Measurements from ENCODE around the gene HSBP1. TPM values are rescaled to one million over a fixed set of nuclear protein-coding genes. Genes with fewer than 3 reads are reported as not detected.

The HSBP1 gene
- total RNA-seq, 4 donors from 2014 or later, result 7.5 to 28.0 (median 8.7) TPM

DNA sequence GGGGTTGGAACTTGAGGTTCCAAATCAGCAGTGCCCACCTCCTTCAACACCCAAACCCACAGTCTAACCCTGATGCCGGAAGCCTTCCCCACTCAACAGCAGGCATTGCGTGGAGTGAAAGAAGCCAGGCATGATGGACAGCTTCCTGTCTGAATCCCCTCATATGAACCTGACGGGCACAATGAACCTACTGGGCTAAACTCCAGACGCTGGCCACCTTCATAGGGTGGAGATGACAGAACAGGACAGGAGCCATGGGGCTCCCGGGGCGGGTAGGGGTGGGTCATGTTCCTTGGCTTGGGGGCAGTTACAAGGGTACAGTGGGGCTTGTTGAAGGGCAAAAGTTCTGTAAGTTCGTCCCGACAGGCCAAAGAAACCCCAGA is 460 bp upstream of the HSBP1 start:
- Histone ChIP-seq H3K27ac (peak overlapping the region; percentile 73 to 86 (median 84)), H3K9me3 (no peaks in the 10 kb centered on the region), H3K36me3 (peaks cover 0 to 24% of the 10 kb centered on the region in 2 donors), H3K4me3 (peak overlapping the region; percentile 85 to 96 (median 90)), H3K27me3 (no peaks in the 10 kb centered on the region), H3K4me1 (peaks cover 11 to 17% of the 10 kb centered on the region in 2 donors)
- DNase-seq (no peak), ATAC-seq (no peak)
- intact Hi-C loops (cut with DNase I; ENCODE audit: low total_unique reads) (loop anchor here (5.0 kb wide), 2 partner anchors 120 to 340 kb away; partner anchors contain the start of genes DNAAF1 and HSDL1), in situ Hi-C loops (cut with MboI; ENCODE audit: low sequenced_read_pairs in 4 of 4) (loop anchor here in 2 of 4 donors (25.0 kb wide), 2 partner anchors 155 to 380 kb away; partner anchors contain the start of genes ADAD2 (in 1 of the 2), NECAB2 (in 1 of the 2), OSGIN1 (in 1 of the 2) and TAF1C (in 1 of the 2))
- no peak for TF ChIP-seq POLR2A (IDR thresholded peaks at IDR 0.05)
- TF ChIP-seq, protein P1, sequence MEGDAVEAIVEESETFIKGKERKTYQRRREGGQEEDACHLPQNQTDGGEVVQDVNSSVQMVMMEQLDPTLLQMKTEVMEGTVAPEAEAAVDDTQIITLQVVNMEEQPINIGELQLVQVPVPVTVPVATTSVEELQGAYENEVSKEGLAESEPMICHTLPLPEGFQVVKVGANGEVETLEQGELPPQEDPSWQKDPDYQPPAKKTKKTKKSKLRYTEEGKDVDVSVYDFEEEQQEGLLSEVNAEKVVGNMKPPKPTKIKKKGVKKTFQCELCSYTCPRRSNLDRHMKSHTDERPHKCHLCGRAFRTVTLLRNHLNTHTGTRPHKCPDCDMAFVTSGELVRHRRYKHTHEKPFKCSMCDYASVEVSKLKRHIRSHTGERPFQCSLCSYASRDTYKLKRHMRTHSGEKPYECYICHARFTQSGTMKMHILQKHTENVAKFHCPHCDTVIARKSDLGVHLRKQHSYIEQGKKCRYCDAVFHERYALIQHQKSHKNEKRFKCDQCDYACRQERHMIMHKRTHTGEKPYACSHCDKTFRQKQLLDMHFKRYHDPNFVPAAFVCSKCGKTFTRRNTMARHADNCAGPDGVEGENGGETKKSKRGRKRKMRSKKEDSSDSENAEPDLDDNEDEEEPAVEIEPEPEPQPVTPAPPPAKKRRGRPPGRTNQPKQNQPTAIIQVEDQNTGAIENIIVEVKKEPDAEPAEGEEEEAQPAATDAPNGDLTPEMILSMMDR (IDR thresholded peaks at IDR 0.05 in 4 of 5, conservative IDR thresholded peaks at IDR 0.05 in 1 of 5), result no peak

DNA sequence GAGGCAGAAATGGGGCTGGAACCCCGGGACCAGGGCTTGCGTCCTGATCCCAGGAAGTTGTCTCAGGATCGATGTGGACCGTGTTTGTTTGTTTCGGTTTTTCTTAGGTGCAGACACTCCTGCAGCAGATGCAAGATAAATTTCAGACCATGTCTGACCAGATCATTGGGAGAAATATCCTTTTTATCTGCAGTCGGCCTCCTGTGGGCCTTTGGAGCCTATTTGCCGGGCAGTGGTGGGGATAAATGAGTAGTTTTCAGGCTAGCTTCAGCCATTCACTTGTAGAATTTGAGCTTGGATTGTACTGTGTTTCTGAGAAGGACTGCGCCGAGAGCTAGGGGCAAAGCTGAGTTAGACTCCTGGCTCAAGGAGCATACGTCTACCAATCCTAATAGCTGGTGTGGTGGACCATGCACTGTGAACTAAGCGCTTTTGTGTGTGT is 816 bp downstream of the HSBP1 start:
- in situ Hi-C loops (cut with MboI; ENCODE audit: low sequenced_read_pairs in 4 of 4) (loop anchor here in 2 of 4 donors (25.0 kb wide), 2 partner anchors 154 to 379 kb away; partner anchors contain the start of genes ADAD2 (in 1 of the 2), NECAB2 (in 1 of the 2), OSGIN1 (in 1 of the 2) and TAF1C (in 1 of the 2)), intact Hi-C loops (cut with DNase I; ENCODE audit: low total_unique reads) (loop anchor here (5.0 kb wide), 2 partner anchors 121 to 339 kb away; partner anchors contain the start of genes DNAAF1 and HSDL1)
- ATAC-seq, result no peak
- no peak for DNase-seq
- H3K27me3 ChIP-seq, result no peaks in the 10 kb centered on the region
- peaks cover 0 to 29% of the 10 kb centered on the region in 2 donors for H3K36me3 ChIP-seq
- no peak for TF ChIP-seq POLR2A (IDR thresholded peaks at IDR 0.05)
- TF ChIP-seq, protein P1 (IDR thresholded peaks at IDR 0.05 in 4 of 5, conservative IDR thresholded peaks at IDR 0.05 in 1 of 5), result no peak
- H3K4me3 ChIP-seq, result peak overlapping the region; percentile 85 to 96 (median 90)
- H3K4me1 ChIP-seq, result peaks cover 10 to 17% of the 10 kb centered on the region in 2 donors
- no peaks in the 10 kb centered on the region for H3K9me3 ChIP-seq
- H3K27ac ChIP-seq, result peak overlapping the region; percentile 73 to 86 (median 84)

DNA sequence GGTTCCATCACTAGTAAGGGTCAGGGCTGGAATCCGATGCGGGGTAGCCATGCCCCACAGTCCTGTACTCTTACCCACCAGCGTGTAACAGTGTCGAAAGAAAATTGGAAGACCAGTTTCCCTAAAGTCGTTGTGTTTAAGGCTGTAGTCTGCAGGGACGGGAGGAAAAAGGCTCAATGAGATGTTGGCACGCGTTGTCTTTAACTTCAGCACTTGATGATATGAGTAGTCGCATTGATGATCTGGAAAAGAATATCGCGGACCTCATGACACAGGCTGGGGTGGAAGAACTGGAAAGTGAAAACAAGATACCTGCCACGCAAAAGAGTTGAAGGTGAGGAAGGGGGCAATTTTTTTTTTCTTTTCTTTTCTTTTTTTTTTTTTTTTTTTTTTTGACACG is 1.3 kb downstream of the HSBP1 start:
- TF ChIP-seq POLR2A (IDR thresholded peaks at IDR 0.05), result no peak
- TF ChIP-seq, protein P1 (IDR thresholded peaks at IDR 0.05 in 4 of 5, conservative IDR thresholded peaks at IDR 0.05 in 1 of 5), result no peak
- intact Hi-C loops (cut with DNase I; ENCODE audit: low total_unique reads), result loop anchor here (5.0 kb wide), 2 partner anchors 122 to 338 kb away; partner anchors contain the start of genes DNAAF1 and HSDL1
- no peak for ATAC-seq
- H3K36me3 ChIP-seq, result peaks cover 0 to 29% of the 10 kb centered on the region in 2 donors
- H3K4me3 ChIP-seq, result peak overlapping the region; percentile 85 to 96 (median 90)
- peaks cover 15 to 17% of the 10 kb centered on the region in 2 donors for H3K4me1 ChIP-seq
- no peak overlapping the region for H3K27ac ChIP-seq
- H3K9me3 ChIP-seq, result no peaks in the 10 kb centered on the region
- no peak for DNase-seq
- in situ Hi-C loops (cut with MboI; ENCODE audit: low sequenced_read_pairs in 4 of 4), result loop anchor here in 2 of 4 donors (25.0 kb wide), 2 partner anchors 153 to 378 kb away; partner anchors contain the start of genes ADAD2 (in 1 of the 2), NECAB2 (in 1 of the 2), OSGIN1 (in 1 of the 2) and TAF1C (in 1 of the 2)
- no peaks in the 10 kb centered on the region for H3K27me3 ChIP-seq

DNA sequence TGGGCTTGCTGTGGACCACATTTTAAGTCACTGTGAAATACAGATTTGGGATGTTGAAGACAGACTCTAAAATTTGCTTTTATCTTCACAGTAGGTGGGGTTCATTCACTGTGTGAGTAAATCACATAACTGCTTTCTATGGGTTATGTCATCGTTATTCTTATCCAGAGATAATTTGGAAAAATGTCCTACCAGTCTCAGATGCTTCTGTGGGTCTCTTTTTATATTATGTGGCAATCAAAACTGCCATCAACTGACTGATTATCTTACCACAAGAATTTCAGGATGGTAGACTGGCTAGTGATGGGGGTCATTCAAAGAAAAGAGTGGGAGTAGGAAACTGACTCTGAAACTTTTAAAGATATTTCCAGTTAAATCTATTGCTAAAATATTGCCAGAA is 3.1 kb downstream of the HSBP1 start:
- DNase-seq (no peak), ATAC-seq (no peak)
- peaks cover 17 to 18% of the 10 kb centered on the region in 2 donors for H3K4me1 ChIP-seq
- in situ Hi-C loops (cut with MboI; ENCODE audit: low sequenced_read_pairs in 4 of 4), result loop anchor here in 2 of 4 donors (10.0 to 25.0 kb wide), 3 partner anchors 151 to 376 kb away; partner anchors contain the start of genes ADAD2 (in 1 of the 2), NECAB2 (in 1 of the 2), OSGIN1 (in 1 of the 2) and TAF1C (in 1 of the 2)
- H3K27ac ChIP-seq, result no peak overlapping the region
- no peak overlapping the region for H3K4me3 ChIP-seq
- no peaks in the 10 kb centered on the region for H3K27me3 ChIP-seq
- H3K36me3 ChIP-seq, result peaks cover 0 to 29% of the 10 kb centered on the region in 2 donors
- H3K9me3 ChIP-seq, result no peaks in the 10 kb centered on the region
- intact Hi-C loops (cut with DNase I; ENCODE audit: low total_unique reads), result no loop called here
- TF ChIP-seq POLR2A (IDR thresholded peaks at IDR 0.05), result no peak
- TF ChIP-seq, protein P1 (IDR thresholded peaks at IDR 0.05 in 4 of 5, conservative IDR thresholded peaks at IDR 0.05 in 1 of 5), result no peak

All from gastrocnemius medialis (tissue), 4 donors.